ENCODE data around the gene OARD1.
"Not testable (repeated sequence)": the region's sequence is repeated elsewhere in the genome, so short reads cannot be mapped to it uniquely, and the experiment has no call there.

The OARD1 gene

GRCh38 chr6:41021832-41022231 is 50.3 kb downstream of the OARD1 start:
- H3K36me3 ChIP-seq (ENCODE audit: control insufficient read depth, insufficient read depth, low read length) = no peaks in the 10 kb centered on the region
- no peak overlapping the region for H3K4me3 ChIP-seq (replicated peaks; ENCODE audit: low read depth, low read length)
- no peak for DNase-seq (ENCODE audit: extremely low read depth, insufficient read length)
- no peaks in the 10 kb centered on the region; the same call in 1 of the 2 replicates for H3K27me3 ChIP-seq (replicated peaks; ENCODE audit: control insufficient read depth, insufficient read depth, low read length)
- TF ChIP-seq CTCF (IDR thresholded peaks at IDR 0.05; ENCODE audit: insufficient read depth, low read length, poor library complexity, severe bottlenecking) = no peak

- H3K36me3 ChIP-seq (ENCODE audit: control insufficient read depth, insufficient read depth, low read length) = no peaks in the 10 kb centered on the region
- H3K27me3 ChIP-seq (replicated peaks; ENCODE audit: control insufficient read depth, insufficient read depth, low read length) = no peaks in the 10 kb centered on the region; the same call in 1 of the 2 replicates
- DNase-seq (ENCODE audit: extremely low read depth, insufficient read length) = no peak
- no peak overlapping the region for H3K4me3 ChIP-seq (replicated peaks; ENCODE audit: low read depth, low read length)
- TF ChIP-seq CTCF (IDR thresholded peaks at IDR 0.05; ENCODE audit: insufficient read depth, low read length, poor library complexity, severe bottlenecking) = no peak
Observed at GRCh38 chr6:41017663-41018062, 54.5 kb downstream of the OARD1 start.

GRCh38 chr6:41015860-41016259 is 56.3 kb downstream of the OARD1 start:
- not testable (repeated sequence) for DNase-seq (ENCODE audit: extremely low read depth, insufficient read length); H3K4me3 ChIP-seq (replicated peaks; ENCODE audit: low read depth, low read length); H3K36me3 ChIP-seq (ENCODE audit: control insufficient read depth, insufficient read depth, low read length); H3K27me3 ChIP-seq (replicated peaks; ENCODE audit: control insufficient read depth, insufficient read depth, low read length)

- no peak for DNase-seq (ENCODE audit: extremely low read depth, insufficient read length)
- peaks cover 3% of the 10 kb centered on the region for H3K27me3 ChIP-seq (replicated peaks; ENCODE audit: control insufficient read depth, insufficient read depth, low read length)
- no peak overlapping the region for H3K4me3 ChIP-seq (replicated peaks; ENCODE audit: low read depth, low read length)
- TF ChIP-seq CTCF (IDR thresholded peaks at IDR 0.05; ENCODE audit: insufficient read depth, low read length, poor library complexity, severe bottlenecking) = no peak
- no peaks in the 10 kb centered on the region for H3K36me3 ChIP-seq (ENCODE audit: control insufficient read depth, insufficient read depth, low read length)
Observed at GRCh38 chr6:41014780-41015179, 57.4 kb downstream of the OARD1 start.
